ENCODE measurements around the gene PHF21A.
A peak's percentile ranks its signal among the peaks of the same experiment; 100 is the strongest.

The PHF21A gene

GRCh38 chr11:45935349-45936064 lies 185.7 kb downstream of the PHF21A start:
- Histone ChIP-seq H3K36me3 (ENCODE audit: control insufficient read depth in 2 of 2, insufficient read depth in 2 of 2, low read length in 2 of 2) (peaks cover 43 to 48% of the 10 kb centered on the region in 2 donors), H3K4me1 (ENCODE audit: control insufficient read depth, insufficient read depth, low read length) (peaks cover 10% of the 10 kb centered on the region)

GRCh38 chr11:45934580-45935318 lies 186.5 kb downstream of the PHF21A start:
- H3K4me1 ChIP-seq (ENCODE audit: control insufficient read depth, insufficient read depth, low read length): peaks cover 10% of the 10 kb centered on the region
- no peaks in the 10 kb centered on the region for H3K9me3 ChIP-seq (ENCODE audit: control insufficient read depth in 2 of 2, low read length in 2 of 2)
- no peak overlapping the region for H3K9ac ChIP-seq (ENCODE audit: low read length in 2 of 2)
- H3K4me3 ChIP-seq (ENCODE audit: low read length in 2 of 2): no peak overlapping the region
- H3K27ac ChIP-seq (ENCODE audit: low read length): no peak overlapping the region
- H3K36me3 ChIP-seq (ENCODE audit: control insufficient read depth in 2 of 2, insufficient read depth in 2 of 2, low read length in 2 of 2): peaks cover 43 to 47% of the 10 kb centered on the region in 2 donors
- H3K27me3 ChIP-seq (ENCODE audit: control insufficient read depth in 1 of 2, insufficient read depth in 2 of 2, low read length in 2 of 2): no peaks in the 10 kb centered on the region

More at GRCh38 chr11:45935349-45936064, 185.7 kb downstream of the PHF21A start:
- H3K9ac ChIP-seq (ENCODE audit: low read length in 2 of 2): no peak overlapping the region
- H3K27ac ChIP-seq (ENCODE audit: low read length): no peak overlapping the region
- H3K4me3 ChIP-seq (ENCODE audit: low read length in 2 of 2): no peak overlapping the region
- H3K27me3 ChIP-seq (ENCODE audit: control insufficient read depth in 1 of 2, insufficient read depth in 2 of 2, low read length in 2 of 2): no peaks in the 10 kb centered on the region
- no peaks in the 10 kb centered on the region for H3K9me3 ChIP-seq (ENCODE audit: control insufficient read depth in 2 of 2, low read length in 2 of 2)

- H3K9ac ChIP-seq (ENCODE audit: low read length in 2 of 2): no peak overlapping the region
- H3K9me3 ChIP-seq (ENCODE audit: control insufficient read depth in 2 of 2, low read length in 2 of 2): no peaks in the 10 kb centered on the region
- peaks cover 10% of the 10 kb centered on the region for H3K4me1 ChIP-seq (ENCODE audit: control insufficient read depth, insufficient read depth, low read length)
- H3K36me3 ChIP-seq (ENCODE audit: control insufficient read depth in 2 of 2, insufficient read depth in 2 of 2, low read length in 2 of 2): peaks cover 43 to 46% of the 10 kb centered on the region in 2 donors
- peak overlapping the region; percentile 37 for H3K27ac ChIP-seq (ENCODE audit: low read length)
- no peak overlapping the region for H3K4me3 ChIP-seq (ENCODE audit: low read length in 2 of 2)
- H3K27me3 ChIP-seq (ENCODE audit: control insufficient read depth in 1 of 2, insufficient read depth in 2 of 2, low read length in 2 of 2): no peaks in the 10 kb centered on the region
These were observed 187.2 kb downstream of the PHF21A start for GRCh38 chr11:45933846-45934579.

- H3K27me3 ChIP-seq (ENCODE audit: control insufficient read depth in 1 of 2, insufficient read depth in 2 of 2, low read length in 2 of 2): no peaks in the 10 kb centered on the region
- H3K9ac ChIP-seq (ENCODE audit: low read length in 2 of 2): peak overlapping the region in 1 of 2 donors; percentile 28
- H3K27ac ChIP-seq (ENCODE audit: low read length): peak overlapping the region; percentile 37
- H3K9me3 ChIP-seq (ENCODE audit: control insufficient read depth in 2 of 2, low read length in 2 of 2): no peaks in the 10 kb centered on the region
- H3K4me3 ChIP-seq (ENCODE audit: low read length in 2 of 2): peak overlapping the region in 1 of 2 donors; percentile 22
- H3K36me3 ChIP-seq (ENCODE audit: control insufficient read depth in 2 of 2, insufficient read depth in 2 of 2, low read length in 2 of 2): peaks cover 42 to 46% of the 10 kb centered on the region in 2 donors
- peaks cover 10% of the 10 kb centered on the region for H3K4me1 ChIP-seq (ENCODE audit: control insufficient read depth, insufficient read depth, low read length)
These were observed 188.0 kb downstream of the PHF21A start for GRCh38 chr11:45933131-45933831.

- Histone ChIP-seq H3K4me3 (ENCODE audit: low read length in 2 of 2) (no peak overlapping the region), H3K9me3 (ENCODE audit: control insufficient read depth in 2 of 2, low read length in 2 of 2) (no peaks in the 10 kb centered on the region), H3K27me3 (ENCODE audit: control insufficient read depth in 1 of 2, insufficient read depth in 2 of 2, low read length in 2 of 2) (no peaks in the 10 kb centered on the region), H3K36me3 (ENCODE audit: control insufficient read depth in 2 of 2, insufficient read depth in 2 of 2, low read length in 2 of 2) (peaks cover 36 to 40% of the 10 kb centered on the region in 2 donors), H3K9ac (ENCODE audit: low read length in 2 of 2) (no peak overlapping the region), H3K27ac (ENCODE audit: low read length) (no peak overlapping the region), H3K4me1 (ENCODE audit: control insufficient read depth, insufficient read depth, low read length) (peaks cover 10% of the 10 kb centered on the region)
These were observed 189.0 kb downstream of the PHF21A start for GRCh38 chr11:45932217-45932616.

- Histone ChIP-seq H3K27me3 (ENCODE audit: control insufficient read depth in 1 of 2, insufficient read depth in 2 of 2, low read length in 2 of 2) (no peaks in the 10 kb centered on the region), H3K4me3 (ENCODE audit: low read length in 2 of 2) (no peak overlapping the region), H3K4me1 (ENCODE audit: control insufficient read depth, insufficient read depth, low read length) (peaks cover 10% of the 10 kb centered on the region), H3K36me3 (ENCODE audit: control insufficient read depth in 2 of 2, insufficient read depth in 2 of 2, low read length in 2 of 2) (peaks cover 31 to 40% of the 10 kb centered on the region in 2 donors), H3K27ac (ENCODE audit: low read length) (no peak overlapping the region), H3K9me3 (ENCODE audit: control insufficient read depth in 2 of 2, low read length in 2 of 2) (no peaks in the 10 kb centered on the region), H3K9ac (ENCODE audit: low read length in 2 of 2) (no peak overlapping the region)
These were observed 189.5 kb downstream of the PHF21A start for GRCh38 chr11:45931739-45932138.

GRCh38 chr11:45930951-45931570 lies 190.2 kb downstream of the PHF21A start:
- Histone ChIP-seq H3K9ac (ENCODE audit: low read length in 2 of 2) (no peak overlapping the region), H3K9me3 (ENCODE audit: control insufficient read depth in 2 of 2, low read length in 2 of 2) (no peaks in the 10 kb centered on the region), H3K27ac (ENCODE audit: low read length) (no peak overlapping the region), H3K36me3 (ENCODE audit: control insufficient read depth in 2 of 2, insufficient read depth in 2 of 2, low read length in 2 of 2) (peaks cover 28 to 40% of the 10 kb centered on the region in 2 donors), H3K27me3 (ENCODE audit: control insufficient read depth in 1 of 2, insufficient read depth in 2 of 2, low read length in 2 of 2) (peaks cover 0 to 4% of the 10 kb centered on the region in 2 donors), H3K4me1 (ENCODE audit: control insufficient read depth, insufficient read depth, low read length) (peaks cover 10% of the 10 kb centered on the region), H3K4me3 (ENCODE audit: low read length in 2 of 2) (no peak overlapping the region)

- Histone ChIP-seq H3K4me1 (ENCODE audit: control insufficient read depth, insufficient read depth, low read length) (peaks cover 10% of the 10 kb centered on the region), H3K4me3 (ENCODE audit: low read length in 2 of 2) (no peak overlapping the region), H3K27me3 (ENCODE audit: control insufficient read depth in 1 of 2, insufficient read depth in 2 of 2, low read length in 2 of 2) (peaks cover 0 to 7% of the 10 kb centered on the region in 2 donors), H3K9ac (ENCODE audit: low read length in 2 of 2) (no peak overlapping the region), H3K9me3 (ENCODE audit: control insufficient read depth in 2 of 2, low read length in 2 of 2) (no peaks in the 10 kb centered on the region), H3K36me3 (ENCODE audit: control insufficient read depth in 2 of 2, insufficient read depth in 2 of 2, low read length in 2 of 2) (peaks cover 20 to 33% of the 10 kb centered on the region in 2 donors), H3K27ac (ENCODE audit: low read length) (no peak overlapping the region)
These were observed 191.0 kb downstream of the PHF21A start for GRCh38 chr11:45930031-45930794.

GRCh38 chr11:45929486-45930030 lies 191.7 kb downstream of the PHF21A start:
- H3K9ac ChIP-seq (ENCODE audit: low read length in 2 of 2): no peak overlapping the region
- H3K27ac ChIP-seq (ENCODE audit: low read length): no peak overlapping the region

More at GRCh38 chr11:45929486-45930030, 191.7 kb downstream of the PHF21A start:
- H3K4me3 ChIP-seq (ENCODE audit: low read length in 2 of 2): no peak overlapping the region
- peaks cover 10% of the 10 kb centered on the region for H3K4me1 ChIP-seq (ENCODE audit: control insufficient read depth, insufficient read depth, low read length)
- peaks cover 0 to 7% of the 10 kb centered on the region in 2 donors for H3K27me3 ChIP-seq (ENCODE audit: control insufficient read depth in 1 of 2, insufficient read depth in 2 of 2, low read length in 2 of 2)
- no peaks in the 10 kb centered on the region for H3K9me3 ChIP-seq (ENCODE audit: control insufficient read depth in 2 of 2, low read length in 2 of 2)
- peaks cover 15 to 26% of the 10 kb centered on the region in 2 donors for H3K36me3 ChIP-seq (ENCODE audit: control insufficient read depth in 2 of 2, insufficient read depth in 2 of 2, low read length in 2 of 2)

Data from stomach smooth muscle (tissue), 2 donors.